CD14-positive monocyte (primary cell): ENCODE results near the gene RGS5. TPM values are rescaled to one million over a fixed set of nuclear protein-coding genes. Genes with fewer than 3 reads are reported as not detected.

Experiments used
- DNase-seq, 3 donors: peaks; one replicate each; pipeline ENCODE4 v3.0.0-alpha.2; 2011 to 2022
- H2AFZ ChIP-seq: 2 replicates; pipeline ENCODE4 v1.6.0; 2012; ENCODE audit warnings: mild to moderate bottlenecking, low read depth, low read length, inconsistent platforms; ENCODE audit not compliant: insufficient read depth, poor library complexity, severe bottlenecking
- H3K27ac ChIP-seq, 2 donors: 1 replicate in 1 of 2; 2 replicates in 1 of 2; pipeline ENCODE4 v1.5.1; 2012 to 2013; ENCODE audit warnings: low read length in 2 of 2, control low read depth in 1 of 2, inconsistent platforms in 1 of 2, low read depth in 1 of 2, mild to moderate bottlenecking in 1 of 2
- H3K27me3 ChIP-seq, 2 donors: one replicate each; pipeline versions ENCODE4 v1.6.0 to v1.6.1; 2011 to 2013; ENCODE audit warnings: low read length in 2 of 2; ENCODE audit not compliant: control insufficient read depth in 2 of 2, insufficient read depth in 2 of 2
- H3K36me3 ChIP-seq, 2 donors: replicated peaks in 1 of 2; 1 replicate in 1 of 2; 2 replicates in 1 of 2; pipeline versions ENCODE4 v1.5.1 to v1.6.1; 2012 to 2013; ENCODE audit warnings: low read length in 2 of 2, control low read depth in 1 of 2, inconsistent platforms in 1 of 2, mild to moderate bottlenecking in 1 of 2; ENCODE audit not compliant: insufficient read depth in 2 of 2, control insufficient read depth in 1 of 2
- H3K4me1 ChIP-seq, 2 donors: 1 replicate in 1 of 2; 2 replicates in 1 of 2; pipeline versions ENCODE4 v1.5.1 to v1.6.1; 2012 to 2013; ENCODE audit warnings: low read length in 2 of 2, control low read depth in 1 of 2, inconsistent platforms in 1 of 2, mild to moderate bottlenecking in 1 of 2, moderate library complexity in 1 of 2; ENCODE audit not compliant: insufficient read depth in 2 of 2, control insufficient read depth in 1 of 2
- H3K4me2 ChIP-seq: replicated peaks from 2 replicates; pipeline ENCODE3; 2012; ENCODE audit warnings: low read length, moderate library complexity, mild to moderate bottlenecking; ENCODE audit not compliant: poor library complexity, severe bottlenecking; ENCODE audit errors: extremely low read depth
- H3K4me3 ChIP-seq, 3 experiments: fragments of 200-600 bp in 1 of 3; sonication (generic) in 1 of 3; replicated peaks in 1 of 3; 1 replicate in 2 of 3; 2 replicates in 1 of 3; pipeline ENCODE4 v1.5.1; 2011 to 2013; ENCODE audit warnings: low read length in 3 of 3, mild to moderate bottlenecking in 3 of 3, control low read depth in 2 of 3, low read depth in 2 of 3, inconsistent platforms in 1 of 3, moderate library complexity in 1 of 3
- H3K79me2 ChIP-seq: 2 replicates; pipeline ENCODE4 v1.6.0; 2012; ENCODE audit warnings: mild to moderate bottlenecking, control low read depth, inconsistent platforms, low read length, moderate library complexity; ENCODE audit not compliant: insufficient read depth
- H3K9ac ChIP-seq: 2 replicates; pipeline ENCODE4 v1.6.0; 2017; ENCODE audit warnings: low read length, mild to moderate bottlenecking; ENCODE audit not compliant: insufficient read depth, poor library complexity, severe bottlenecking
- H3K9me3 ChIP-seq, 2 donors: replicated peaks in 1 of 2; 1 replicate in 1 of 2; 2 replicates in 1 of 2; pipeline versions ENCODE4 v1.5.1 to v1.6.1; 2012 to 2013; ENCODE audit warnings: low read length in 2 of 2, control low read depth in 1 of 2; ENCODE audit not compliant: control insufficient read depth in 1 of 2, insufficient read depth in 1 of 2
- H4K20me1 ChIP-seq: 2 replicates; pipeline ENCODE4 v1.6.0; 2012; ENCODE audit warnings: mild to moderate bottlenecking, low read length, control low read depth, moderate library complexity; ENCODE audit not compliant: insufficient read depth
- H3K27ac Mint-ChIP-seq, 7 donors: one replicate each; pipeline ENCODE4 v1.8.0; 2020; ENCODE audit warnings: mild to moderate bottlenecking in 7 of 7, mixed read lengths in 7 of 7, moderate library complexity in 6 of 7, inconsistent platforms in 2 of 7
- H3K27me3 Mint-ChIP-seq, 3 donors: one replicate each; pipeline ENCODE4 v1.8.0; 2021 to 2022; ENCODE audit warnings: low read depth in 3 of 3, mild to moderate bottlenecking in 3 of 3, mixed read lengths in 3 of 3, moderate library complexity in 3 of 3, inconsistent platforms in 1 of 3
- H3K36me3 Mint-ChIP-seq, 2 donors: one replicate each; pipeline ENCODE4 v1.8.0; 2020; ENCODE audit warnings: mixed read lengths in 2 of 2, inconsistent platforms in 1 of 2, mild to moderate bottlenecking in 1 of 2
- H3K4me1 Mint-ChIP-seq: one replicate; pipeline ENCODE4 v1.8.0; 2020; ENCODE audit warnings: mild to moderate bottlenecking, mixed read lengths
- H3K4me3 Mint-ChIP-seq, 2 donors: one replicate each; pipeline ENCODE4 v1.8.0; 2020; ENCODE audit warnings: mild to moderate bottlenecking in 2 of 2, mixed read lengths in 2 of 2, moderate library complexity in 1 of 2
- H3K9me3 Mint-ChIP-seq, 7 donors: one replicate each; pipeline ENCODE4 v1.8.0; 2020 to 2022; ENCODE audit warnings: mixed read lengths in 7 of 7, mild to moderate bottlenecking in 6 of 7, moderate library complexity in 6 of 7, inconsistent platforms in 2 of 7
- WGBS: methylation state at CpG from one replicate; pipeline ENCODE4 v1.1.5; 2013; ENCODE audit warnings: missing lambda C conversion rate; ENCODE audit not compliant: insufficient coverage; 5-methylcytosine and 5-hydroxymethylcytosine counted together
- intact Hi-C, 2 donors: fragments of 100-400 bp; cut with micrococcal nuclease; formaldehyde crosslinking; loops; one replicate each; pipeline versions ENCODE4 v1.15.0 to v1.15.1; 2023
- polyA plus RNA-seq, 3 donors: library from polyadenylated mRNA; depleted of rRNA in 1 of 3; unstranded in 2 of 3; stranded (reverse) in 1 of 3; fragments of 300-500 nt in 2 of 3; fragments of >200 nt in 1 of 3; fragmentation: Illumina TruSeq in 2 of 3; gene quantifications; 1 replicate in 2 of 3; 2 replicates in 1 of 3; pipeline ENCODE4 v1.2.3, GENCODE V29; 2012 to 2021
- TF ChIP-seq, protein P1 (sequence below): fragments of 200-600 bp; IDR thresholded peaks from one replicate; pipeline ENCODE4 v1.8.0; 2022; ENCODE audit warnings: antibody characterized with exemption, mild to moderate bottlenecking

RGS5 gene
- polyA plus RNA-seq, 3 donors, result 0.93 TPM; not detected in 2

- DNase-seq, result no peak
- Histone ChIP-seq H3K4me3 (no peak overlapping the region), H3K36me3 (no peaks in the 10 kb centered on the region), H4K20me1 (no peaks in the 10 kb centered on the region), H3K27me3 (no peaks in the 10 kb centered on the region), H3K4me2 (no peak overlapping the region), H3K79me2 (no peaks in the 10 kb centered on the region), H2AFZ (no peak overlapping the region), H3K9ac (no peak overlapping the region), H3K9me3 (no peaks in the 10 kb centered on the region), H3K27ac (no peak overlapping the region), H3K4me1 (no peaks in the 10 kb centered on the region)
- no CpG with 5 or more reads among the region's 1 CpG for WGBS
- H3K36me3 Mint-ChIP-seq, result no peaks in the 10 kb centered on the region
- H3K27me3 Mint-ChIP-seq, result no peaks in the 10 kb centered on the region
- no peaks in the 10 kb centered on the region for H3K4me1 Mint-ChIP-seq
- peaks cover 0 to 5% (median 0%) of the 10 kb centered on the region in 7 donors for H3K9me3 Mint-ChIP-seq
- intact Hi-C loops, result no loop called here
- H3K27ac Mint-ChIP-seq, result no peak overlapping the region
- TF ChIP-seq, protein P1, sequence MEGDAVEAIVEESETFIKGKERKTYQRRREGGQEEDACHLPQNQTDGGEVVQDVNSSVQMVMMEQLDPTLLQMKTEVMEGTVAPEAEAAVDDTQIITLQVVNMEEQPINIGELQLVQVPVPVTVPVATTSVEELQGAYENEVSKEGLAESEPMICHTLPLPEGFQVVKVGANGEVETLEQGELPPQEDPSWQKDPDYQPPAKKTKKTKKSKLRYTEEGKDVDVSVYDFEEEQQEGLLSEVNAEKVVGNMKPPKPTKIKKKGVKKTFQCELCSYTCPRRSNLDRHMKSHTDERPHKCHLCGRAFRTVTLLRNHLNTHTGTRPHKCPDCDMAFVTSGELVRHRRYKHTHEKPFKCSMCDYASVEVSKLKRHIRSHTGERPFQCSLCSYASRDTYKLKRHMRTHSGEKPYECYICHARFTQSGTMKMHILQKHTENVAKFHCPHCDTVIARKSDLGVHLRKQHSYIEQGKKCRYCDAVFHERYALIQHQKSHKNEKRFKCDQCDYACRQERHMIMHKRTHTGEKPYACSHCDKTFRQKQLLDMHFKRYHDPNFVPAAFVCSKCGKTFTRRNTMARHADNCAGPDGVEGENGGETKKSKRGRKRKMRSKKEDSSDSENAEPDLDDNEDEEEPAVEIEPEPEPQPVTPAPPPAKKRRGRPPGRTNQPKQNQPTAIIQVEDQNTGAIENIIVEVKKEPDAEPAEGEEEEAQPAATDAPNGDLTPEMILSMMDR, result no peak
- H3K4me3 Mint-ChIP-seq, result no peak overlapping the region
These were observed 57.3 kb downstream of the RGS5 start for GRCh38 chr1:163145435-163145834.

GRCh38 chr1:163144418-163144817 is 58.3 kb downstream of the RGS5 start:
- intact Hi-C loops, result no loop called here
- Histone ChIP-seq H3K27ac (no peak overlapping the region), H3K9ac (no peak overlapping the region), H4K20me1 (no peaks in the 10 kb centered on the region), H3K9me3 (no peaks in the 10 kb centered on the region), H3K79me2 (no peaks in the 10 kb centered on the region), H2AFZ (no peak overlapping the region), H3K4me3 (no peak overlapping the region), H3K4me2 (no peak overlapping the region), H3K36me3 (no peaks in the 10 kb centered on the region), H3K4me1 (no peaks in the 10 kb centered on the region), H3K27me3 (no peaks in the 10 kb centered on the region)
- no peak for DNase-seq
- Mint-ChIP-seq H3K9me3 (peaks cover 0 to 5% (median 0%) of the 10 kb centered on the region in 7 donors), H3K4me1 (no peaks in the 10 kb centered on the region), H3K4me3 (no peak overlapping the region), H3K27me3 (peaks cover 0 to 2% (median 0%) of the 10 kb centered on the region in 3 donors), H3K36me3 (no peaks in the 10 kb centered on the region), H3K27ac (no peak overlapping the region)
- WGBS, result no CpG with 5 or more reads among the region's 3 CpGs
- TF ChIP-seq, protein P1, result no peak
